ENCODE measurements around the gene CELA3A.
"Not testable (repeated sequence)": the region's sequence is repeated elsewhere in the genome, so short reads cannot be mapped to it uniquely, and the experiment has no call there.

DNA sequence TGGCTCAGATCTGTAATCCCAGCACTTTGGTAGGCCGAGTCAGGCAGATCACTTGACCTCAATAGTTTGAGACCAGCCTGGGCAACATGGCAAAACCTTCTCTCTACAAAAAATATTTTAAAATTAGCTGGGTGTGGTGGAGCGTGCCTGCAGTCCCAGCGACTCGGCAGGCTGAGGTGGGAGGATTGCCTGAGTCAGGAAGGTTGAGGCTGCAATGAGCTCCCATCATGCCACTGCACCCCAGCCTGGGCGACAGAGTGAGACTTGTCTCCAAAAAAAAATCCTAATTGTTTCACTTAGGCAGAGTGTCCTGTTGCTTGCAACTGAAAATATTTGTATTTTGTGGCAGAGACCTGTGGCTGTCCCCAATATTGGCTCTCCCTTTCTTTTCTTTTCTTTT is 32.4 kb upstream of the CELA3A start:
- TF ChIP-seq, protein P1, sequence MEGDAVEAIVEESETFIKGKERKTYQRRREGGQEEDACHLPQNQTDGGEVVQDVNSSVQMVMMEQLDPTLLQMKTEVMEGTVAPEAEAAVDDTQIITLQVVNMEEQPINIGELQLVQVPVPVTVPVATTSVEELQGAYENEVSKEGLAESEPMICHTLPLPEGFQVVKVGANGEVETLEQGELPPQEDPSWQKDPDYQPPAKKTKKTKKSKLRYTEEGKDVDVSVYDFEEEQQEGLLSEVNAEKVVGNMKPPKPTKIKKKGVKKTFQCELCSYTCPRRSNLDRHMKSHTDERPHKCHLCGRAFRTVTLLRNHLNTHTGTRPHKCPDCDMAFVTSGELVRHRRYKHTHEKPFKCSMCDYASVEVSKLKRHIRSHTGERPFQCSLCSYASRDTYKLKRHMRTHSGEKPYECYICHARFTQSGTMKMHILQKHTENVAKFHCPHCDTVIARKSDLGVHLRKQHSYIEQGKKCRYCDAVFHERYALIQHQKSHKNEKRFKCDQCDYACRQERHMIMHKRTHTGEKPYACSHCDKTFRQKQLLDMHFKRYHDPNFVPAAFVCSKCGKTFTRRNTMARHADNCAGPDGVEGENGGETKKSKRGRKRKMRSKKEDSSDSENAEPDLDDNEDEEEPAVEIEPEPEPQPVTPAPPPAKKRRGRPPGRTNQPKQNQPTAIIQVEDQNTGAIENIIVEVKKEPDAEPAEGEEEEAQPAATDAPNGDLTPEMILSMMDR (IDR thresholded peaks at IDR 0.05) = not testable (repeated sequence)
- TF ChIP-seq POLR2A, POLR2AphosphoS5 (IDR thresholded peaks at IDR 0.05): not testable (repeated sequence)
